K562 (cell line): ENCODE data around the gene CAMKV. TPM values are rescaled to one million over a fixed set of nuclear protein-coding genes. Genes with fewer than 3 reads are reported as not detected.

Experiments
- ARNT ChIP-seq, 2 experiments: fragments of 450-650 bp; IDR thresholded peaks; 2 replicates each; pipeline ENCODE4 v1.6.1; 2016; ENCODE audit warnings: mild to moderate bottlenecking in 1 of 2
- HNRNPLL ChIP-seq: fragments of 200-400 bp; formaldehyde crosslinking; IDR thresholded peaks from 2 replicates; pipeline ENCODE4 v1.6.1; 2017; ENCODE audit warnings: low read length, low read depth, mild to moderate bottlenecking; ENCODE audit not compliant: poor library complexity, severe bottlenecking
- MTF1 ChIP-seq: fragments of 250-450 bp; sonication (Bioruptor Pico); IDR thresholded peaks from 2 replicates; pipeline ENCODE4 v1.9.0; 2021; ENCODE audit warnings: moderate library complexity, mild to moderate bottlenecking, inconsistent platforms, borderline replicate concordance
- PYGO2 ChIP-seq: fragments of 450-650 bp; IDR thresholded peaks from 2 replicates; pipeline ENCODE4 v1.6.1; 2016; ENCODE audit warnings: mild to moderate bottlenecking, missing genetic modification characterization, moderate library complexity, missing compliant biosample characterization
- RREB1 ChIP-seq: fragments of 250-450 bp; sonication (Bioruptor Pico); IDR thresholded peaks from 2 replicates; pipeline ENCODE4 v1.4.0; 2020
- ZNF449 ChIP-seq: fragments of 250-450 bp; sonication (Bioruptor Pico); IDR thresholded peaks from 2 replicates; pipeline ENCODE4 v1.8.0; 2022; ENCODE audit warnings: moderate library complexity, mild to moderate bottlenecking, inconsistent platforms
- polyA plus RNA-seq, 8 experiments: library from polyadenylated mRNA; depleted of rRNA in 4 of 8; stranded (reverse) in 5 of 8; unstranded in 3 of 8; fragments of >200 nt; fragmentation: Nextera tagmentation in 2 of 8; fragmentation: Illumina TruSeq in 1 of 8; extraction: Ambion mirVana in 2 of 8; extraction: Trizol in 1 of 8; gene quantifications; 2 replicates each; pipeline versions ENCODE4 v1.2.1 to v1.2.3, GENCODE V29; 2011 to 2014; ENCODE audit warnings: inconsistent platforms in 1 of 8, missing spikeins in 1 of 8
- total RNA-seq, 7 experiments: library from RNA; depleted of rRNA in 6 of 7; stranded (reverse); fragments of >200 nt in 6 of 7; fragmentation: Illumina TruSeq in 2 of 7; extraction: Trizol in 2 of 7; gene quantifications; 2 replicates each; pipeline versions ENCODE4 v1.2.1 to v1.2.3, GENCODE V29; 2011 to 2021; ENCODE audit warnings: low replicate concordance in 1 of 7

CAMKV gene
- total and polyA plus RNA-seq, 9 of the 15 experiments (the other 6 are each of a cell fraction or from before 2014, with no cell fraction given) = 0.08 to 2.7 (median 0.79) TPM

- no peak for TF ChIP-seq RREB1 (CRISPR knock-in tag)
- no peak for TF ChIP-seq PYGO2 (tag)
- TF ChIP-seq ZNF449 = no peak
- TF ChIP-seq MTF1 = no peak
- no peak for TF ChIP-seq ARNT (IDR thresholded peaks at IDR 0.05)
- TF ChIP-seq HNRNPLL = no peak
Observed at GRCh38 chr3:49859576-49860305, 10.0 kb downstream of the CAMKV start (continued).
